Measurements from ENCODE around the gene ZNF768.

ZNF768 gene

DNA sequence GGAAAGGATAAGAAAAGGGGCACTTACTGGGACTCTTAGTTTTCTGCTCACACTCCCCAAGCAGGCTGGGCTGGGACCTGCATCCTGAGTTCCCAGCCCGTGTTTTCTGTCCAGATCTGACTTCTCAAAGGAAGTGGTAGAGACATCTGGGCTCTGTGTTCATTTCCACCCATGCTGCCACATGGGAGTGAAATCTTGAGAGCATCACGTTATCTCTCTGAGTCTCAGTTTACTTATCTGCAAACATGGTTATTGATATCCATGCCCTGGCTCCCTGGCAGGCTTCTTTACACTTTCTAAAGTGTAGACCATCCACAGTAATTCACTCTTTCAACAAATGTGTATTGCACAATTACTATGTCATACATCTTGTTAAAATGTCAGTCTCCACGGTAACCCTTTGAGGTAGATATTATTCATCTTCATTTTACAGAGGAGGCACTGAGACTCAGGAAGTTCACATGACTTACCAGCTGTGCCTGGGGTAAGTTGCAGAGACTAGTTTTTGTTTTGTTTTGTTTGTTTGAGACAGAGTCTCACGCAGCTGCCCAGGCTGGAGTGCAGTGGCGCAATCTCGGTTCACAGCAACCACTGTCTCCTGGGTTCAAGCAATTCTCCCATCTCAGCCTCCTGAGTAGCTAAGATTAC, 41.7 kb upstream of the ZNF768 start:
- H3K4me3 ChIP-seq (replicated peaks; ENCODE audit: low read depth, low read length) = no peak overlapping the region

DNA sequence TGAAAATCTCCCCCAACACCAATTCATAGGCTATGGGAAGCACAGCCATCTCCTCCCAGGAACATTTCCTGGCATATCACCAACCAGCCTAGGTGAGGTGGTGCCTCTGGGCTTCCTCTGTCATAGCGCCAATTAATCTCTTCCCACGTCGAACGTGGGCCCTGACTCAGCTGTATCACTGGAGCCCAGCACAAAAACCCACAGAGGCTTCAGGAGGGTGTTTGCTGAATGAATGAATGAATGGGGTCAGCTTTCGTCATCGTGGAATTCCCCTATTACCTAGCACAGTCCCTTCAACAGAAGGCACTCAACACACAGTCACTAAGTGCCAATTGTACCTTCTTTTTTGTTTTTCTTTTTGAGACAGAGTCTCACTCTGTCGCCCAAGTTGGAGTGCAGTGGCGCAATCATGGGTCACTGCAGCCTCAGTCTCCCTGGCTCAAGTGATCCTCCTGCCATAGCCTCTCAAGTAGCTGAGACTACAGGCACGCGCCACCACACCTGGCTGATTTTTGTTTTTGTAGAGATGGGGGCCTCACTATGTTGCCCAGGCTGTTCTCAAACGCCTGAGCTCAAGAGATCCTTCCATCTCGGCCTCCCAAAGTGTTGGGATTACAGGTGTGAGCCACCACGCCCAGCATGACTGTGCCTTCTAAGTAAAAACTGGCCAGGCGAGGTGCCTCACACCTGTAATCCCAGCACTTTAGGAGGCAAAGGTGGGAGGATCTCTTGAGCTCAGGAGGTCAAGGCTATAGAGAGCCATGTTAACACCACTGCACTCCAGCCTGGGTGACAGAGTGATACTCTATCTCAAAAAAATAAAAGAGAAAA, 41.0 kb upstream of the ZNF768 start:
- no peak for TF ChIP-seq CTCF (IDR thresholded peaks at IDR 0.05; ENCODE audit: low read length, missing control alignments)
- peak; percentile 53 for DNase-seq (ENCODE audit: low read depth)

More for the DNA sequence above, 41.7 kb upstream of the ZNF768 start:
- TF ChIP-seq CTCF (IDR thresholded peaks at IDR 0.05; ENCODE audit: low read length, missing control alignments) = no peak
- DNase-seq (ENCODE audit: low read depth) = peak; percentile 96

DNA sequence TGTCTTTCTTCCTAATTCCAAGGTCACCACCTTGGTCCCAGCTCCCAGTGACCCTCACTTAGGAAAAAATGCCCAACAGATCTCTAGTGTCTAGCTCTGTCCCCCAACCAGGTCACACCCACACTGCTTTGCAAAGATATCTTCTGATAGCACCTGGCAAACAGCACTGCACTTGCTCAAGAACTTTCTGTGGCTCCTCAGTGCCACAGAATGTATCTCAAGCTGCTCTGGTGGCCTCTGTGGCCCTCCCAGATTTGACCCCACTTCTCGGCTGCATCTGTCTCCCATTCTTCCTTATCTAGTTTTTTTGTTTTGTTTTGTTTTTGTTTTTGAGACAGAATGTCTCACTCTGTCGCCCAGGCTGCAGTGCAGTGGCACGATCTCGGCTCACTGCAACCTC, 40.2 kb upstream of the ZNF768 start:
- TF ChIP-seq CTCF (IDR thresholded peaks at IDR 0.05; ENCODE audit: low read length, missing control alignments) = no peak
- no peak for DNase-seq (ENCODE audit: low read depth)
- H3K4me3 ChIP-seq (replicated peaks; ENCODE audit: low read depth, low read length) = no peak overlapping the region

More for the DNA sequence above, 41.0 kb upstream of the ZNF768 start:
- H3K4me3 ChIP-seq (replicated peaks; ENCODE audit: low read depth, low read length) = no peak overlapping the region

- no peak for TF ChIP-seq CTCF (IDR thresholded peaks at IDR 0.05; ENCODE audit: low read length, missing control alignments)
- no peak for DNase-seq (ENCODE audit: low read depth)
- H3K4me3 ChIP-seq (replicated peaks; ENCODE audit: low read depth, low read length) = no peak overlapping the region
Measured at GRCh38 chr16:30565984-30566383, 39.6 kb upstream of the ZNF768 start.

DNA sequence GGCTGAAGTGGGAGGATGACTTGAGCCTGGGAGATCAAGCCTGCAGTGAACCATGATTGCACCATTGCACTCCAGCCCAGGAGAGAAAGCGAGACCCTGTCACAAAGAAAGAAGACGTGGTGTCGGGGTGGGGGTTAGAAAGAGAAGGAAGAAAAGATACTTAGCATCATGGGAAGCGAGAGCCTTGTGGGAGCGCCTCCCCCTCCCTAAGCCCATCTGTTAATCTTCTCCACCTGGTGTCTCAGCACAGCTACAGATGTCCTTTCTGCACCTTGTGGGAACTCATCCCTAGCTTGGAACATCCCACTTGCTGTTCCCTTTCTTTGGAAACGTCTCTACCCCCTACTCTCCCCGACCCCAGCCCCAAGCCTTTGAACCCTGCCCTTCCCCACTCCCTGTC, 39.2 kb upstream of the ZNF768 start:
- no peak for DNase-seq (ENCODE audit: low read depth)
- no peak for TF ChIP-seq CTCF (IDR thresholded peaks at IDR 0.05; ENCODE audit: low read length, missing control alignments)
- no peak overlapping the region for H3K4me3 ChIP-seq (replicated peaks; ENCODE audit: low read depth, low read length)

DNA sequence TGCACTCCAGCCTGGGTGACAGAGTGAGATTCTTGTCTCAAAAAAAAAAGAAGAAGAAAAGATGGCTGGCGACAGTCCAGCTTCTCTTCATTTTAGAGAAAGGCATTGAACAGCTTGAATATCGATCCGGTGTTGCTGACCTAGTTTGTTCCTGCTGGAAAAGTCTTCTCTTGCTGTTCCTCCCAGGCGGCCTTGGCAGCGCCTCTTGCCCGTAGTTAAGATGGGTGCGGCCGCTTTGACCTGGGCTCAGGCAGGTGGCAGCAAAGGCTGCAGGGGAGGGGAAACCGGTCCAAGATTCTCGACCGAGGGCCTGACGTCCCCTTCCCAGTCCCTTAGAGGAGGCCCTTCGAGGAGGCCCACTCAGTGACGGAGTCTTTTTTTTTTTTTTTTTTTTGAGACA, 35.7 kb upstream of the ZNF768 start:
- TF ChIP-seq CTCF (IDR thresholded peaks at IDR 0.05; ENCODE audit: low read length, missing control alignments) = no peak
- H3K4me3 ChIP-seq (replicated peaks; ENCODE audit: low read depth, low read length) = no peak overlapping the region
- no peak for DNase-seq (ENCODE audit: low read depth)

Measured in fibroblast of pulmonary artery (primary cell).